Lower leg skin (tissue), 4 donors: Measurements from ENCODE around the gene SERBP1. TPM values are rescaled to one million over a fixed set of nuclear protein-coding genes. Genes with fewer than 3 reads are reported as not detected.
"Not testable (repeated sequence)": the region's sequence is repeated elsewhere in the genome, so short reads cannot be mapped to it uniquely, and the experiment has no call there.

Experiments used
- DNase-seq, 2 donors: peaks; one replicate each; pipeline ENCODE4 v3.0.0-alpha.2; 2019; ENCODE audit warnings: low spot score in 2 of 2
- H3K4me3 ChIP-seq: fragments of 200-600 bp; sonication (generic); 2 replicates; pipeline ENCODE4 v1.5.1; 2017; ENCODE audit warnings: mild to moderate bottlenecking, low read depth; ENCODE audit not compliant: poor library complexity, severe bottlenecking
- POLR2A ChIP-seq, 2 donors: fragments of 450-650 bp; IDR thresholded peaks; one replicate each; pipeline ENCODE4 v1.6.1; 2016 to 2017; ENCODE audit warnings: antibody characterized with exemption in 2 of 2, mild to moderate bottlenecking in 1 of 2, moderate library complexity in 1 of 2
- WGBS, 2 donors: methylation state at CpG; one replicate each; pipeline ENCODE4 v1.1.5; 2018; 5-methylcytosine and 5-hydroxymethylcytosine counted together
- intact Hi-C: fragments of 100-400 bp; cut with DNase I; formaldehyde crosslinking; loops from one replicate; pipeline ENCODE4 v1.15.0; 2023; ENCODE audit warnings: low total_unique reads
- total RNA-seq, 4 donors: library from RNA; depleted of rRNA; stranded (reverse); fragments of >200 nt; gene quantifications; one replicate each; pipeline ENCODE4 v1.1.0, GENCODE V29; 2016
- TF ChIP-seq, protein P1 (sequence below), 3 donors: fragments of 450-650 bp; IDR thresholded peaks; one replicate each; pipeline ENCODE4 v1.5.1; 2016; ENCODE audit warnings: antibody characterized with exemption in 3 of 3, mild to moderate bottlenecking in 3 of 3, moderate library complexity in 2 of 3

The SERBP1 gene
- total RNA-seq, 4 donors from 2014 or later = 232 to 292 (median 273) TPM

DNA sequence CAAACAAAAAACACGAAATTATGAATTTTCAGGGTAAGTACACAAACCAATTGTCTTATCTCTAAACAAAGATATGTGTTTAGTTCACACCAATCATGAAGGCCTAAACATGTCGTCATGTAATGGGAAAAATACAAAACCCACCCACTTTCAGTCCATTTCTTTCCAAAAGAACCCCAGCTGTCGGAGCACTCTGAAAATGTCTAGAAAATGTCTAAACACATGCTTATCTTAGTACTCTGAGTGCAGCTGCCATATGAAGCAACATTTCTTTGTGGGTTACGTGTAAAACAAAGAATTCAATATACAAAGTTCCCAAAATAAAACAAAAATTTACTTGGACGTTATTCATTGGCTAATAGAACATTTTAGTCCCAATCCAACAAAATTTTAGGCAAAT, 22.7 kb downstream of the SERBP1 start:
- WGBS, 2 donors = 88 to 91% methylated on average over 5 of the region's 5 CpGs

DNA sequence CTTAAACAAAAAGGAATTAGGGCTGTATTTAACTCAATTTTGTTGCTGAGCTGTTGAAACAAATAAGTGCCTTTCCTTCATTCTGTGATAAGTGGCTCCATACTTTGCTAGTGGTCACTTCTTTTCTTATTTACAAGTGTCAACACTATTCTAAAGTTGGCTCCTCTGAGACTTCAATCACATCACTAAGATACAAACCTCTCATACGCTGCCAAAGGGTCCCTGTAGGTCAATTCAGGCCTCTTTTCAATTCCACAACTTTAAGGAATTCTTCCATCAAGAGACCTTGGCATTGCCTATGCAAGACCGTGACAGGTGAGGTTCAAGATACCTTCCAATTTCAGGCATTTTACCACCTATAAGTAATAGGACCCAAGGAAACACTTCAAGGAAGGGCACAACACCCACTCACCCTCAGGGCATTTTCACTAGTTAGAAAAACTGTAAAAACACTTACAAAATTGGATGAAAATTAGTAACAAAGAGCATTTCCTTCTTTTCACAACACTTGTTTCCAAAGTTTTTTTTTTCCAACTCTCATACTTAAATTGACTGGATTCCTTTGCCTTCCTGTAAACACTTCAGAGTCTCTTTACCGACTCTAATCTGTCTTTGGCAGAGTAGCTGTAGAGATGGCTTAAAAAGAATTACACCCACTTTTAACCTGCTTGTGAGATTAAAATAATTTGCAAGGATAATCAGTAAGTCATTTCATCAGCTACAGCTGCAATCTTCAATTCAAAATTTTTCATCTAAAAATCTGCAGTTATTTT, 24.5 kb downstream of the SERBP1 start:
- TF ChIP-seq, protein P1, sequence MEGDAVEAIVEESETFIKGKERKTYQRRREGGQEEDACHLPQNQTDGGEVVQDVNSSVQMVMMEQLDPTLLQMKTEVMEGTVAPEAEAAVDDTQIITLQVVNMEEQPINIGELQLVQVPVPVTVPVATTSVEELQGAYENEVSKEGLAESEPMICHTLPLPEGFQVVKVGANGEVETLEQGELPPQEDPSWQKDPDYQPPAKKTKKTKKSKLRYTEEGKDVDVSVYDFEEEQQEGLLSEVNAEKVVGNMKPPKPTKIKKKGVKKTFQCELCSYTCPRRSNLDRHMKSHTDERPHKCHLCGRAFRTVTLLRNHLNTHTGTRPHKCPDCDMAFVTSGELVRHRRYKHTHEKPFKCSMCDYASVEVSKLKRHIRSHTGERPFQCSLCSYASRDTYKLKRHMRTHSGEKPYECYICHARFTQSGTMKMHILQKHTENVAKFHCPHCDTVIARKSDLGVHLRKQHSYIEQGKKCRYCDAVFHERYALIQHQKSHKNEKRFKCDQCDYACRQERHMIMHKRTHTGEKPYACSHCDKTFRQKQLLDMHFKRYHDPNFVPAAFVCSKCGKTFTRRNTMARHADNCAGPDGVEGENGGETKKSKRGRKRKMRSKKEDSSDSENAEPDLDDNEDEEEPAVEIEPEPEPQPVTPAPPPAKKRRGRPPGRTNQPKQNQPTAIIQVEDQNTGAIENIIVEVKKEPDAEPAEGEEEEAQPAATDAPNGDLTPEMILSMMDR (IDR thresholded peaks at IDR 0.05) = no peak
- TF ChIP-seq POLR2A (IDR thresholded peaks at IDR 0.05) = no peak
- 51 to 53% methylated on average over 3 of the region's 3 CpGs for WGBS, 2 donors
- DNase-seq = no peak
- intact Hi-C loops = no loop called here
- H3K4me3 ChIP-seq = no peak overlapping the region

More for the DNA sequence above, 22.7 kb downstream of the SERBP1 start:
- H3K4me3 ChIP-seq = no peak overlapping the region
- no peak for TF ChIP-seq POLR2A (IDR thresholded peaks at IDR 0.05)
- TF ChIP-seq, protein P1 (IDR thresholded peaks at IDR 0.05) = no peak
- DNase-seq = no peak
- intact Hi-C loops = no loop called here

DNA sequence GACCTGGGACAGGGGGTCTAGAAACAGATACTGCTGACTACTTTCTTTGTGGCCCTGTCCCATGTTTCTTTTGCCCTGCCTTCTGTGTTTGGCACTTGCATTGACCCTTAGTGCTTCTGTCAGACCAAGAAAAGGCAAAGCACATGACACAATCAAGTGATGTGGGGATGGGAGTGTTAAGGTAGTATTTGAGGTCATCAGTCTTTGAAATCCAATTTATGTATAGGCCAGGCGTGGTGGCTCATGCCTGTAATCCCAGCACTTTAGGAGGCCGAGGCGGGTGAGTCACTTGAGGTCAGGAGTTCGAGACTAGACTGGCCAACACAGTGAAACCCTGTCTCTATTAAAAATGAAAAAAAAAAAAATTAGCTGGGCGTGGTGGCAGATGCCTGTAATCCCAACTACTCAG, 26.0 kb downstream of the SERBP1 start:
- 72 to 80% methylated on average over 5 of the region's 5 CpGs for whole genome bisulfite sequencing, 2 donors
- DNase-seq = no peak
- no peak overlapping the region for H3K4me3 ChIP-seq
- intact Hi-C loops = no loop called here
- TF ChIP-seq, protein P1 (IDR thresholded peaks at IDR 0.05) = no peak
- TF ChIP-seq POLR2A (IDR thresholded peaks at IDR 0.05) = no peak

DNA sequence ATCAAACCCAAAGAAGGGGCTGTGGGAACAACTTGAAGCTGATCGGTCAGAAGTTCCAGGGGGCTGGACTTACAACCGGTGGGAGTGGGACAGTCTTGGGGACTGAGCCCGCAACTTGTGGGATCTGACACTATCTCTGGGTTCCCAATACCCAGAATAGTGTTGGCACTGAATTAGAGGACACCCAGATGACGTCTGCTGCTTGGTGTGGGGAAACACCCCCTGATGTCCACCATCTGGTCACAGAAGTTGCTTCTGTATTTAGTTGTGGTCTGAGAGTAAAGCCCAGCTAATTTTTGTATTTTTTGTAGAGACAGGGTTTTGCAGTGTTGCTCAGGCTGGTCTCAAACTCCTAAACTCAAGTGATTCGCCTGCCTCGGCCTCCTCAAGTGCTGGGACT, 28.8 kb downstream of the SERBP1 start:
- DNase-seq = no peak
- intact Hi-C loops = no loop called here
- TF ChIP-seq, protein P1 (IDR thresholded peaks at IDR 0.05) = no peak
- no peak for TF ChIP-seq POLR2A (IDR thresholded peaks at IDR 0.05)
- 88 to 89% methylated on average over 6 of the region's 6 CpGs for WGBS, 2 donors
- H3K4me3 ChIP-seq = no peak overlapping the region

DNA sequence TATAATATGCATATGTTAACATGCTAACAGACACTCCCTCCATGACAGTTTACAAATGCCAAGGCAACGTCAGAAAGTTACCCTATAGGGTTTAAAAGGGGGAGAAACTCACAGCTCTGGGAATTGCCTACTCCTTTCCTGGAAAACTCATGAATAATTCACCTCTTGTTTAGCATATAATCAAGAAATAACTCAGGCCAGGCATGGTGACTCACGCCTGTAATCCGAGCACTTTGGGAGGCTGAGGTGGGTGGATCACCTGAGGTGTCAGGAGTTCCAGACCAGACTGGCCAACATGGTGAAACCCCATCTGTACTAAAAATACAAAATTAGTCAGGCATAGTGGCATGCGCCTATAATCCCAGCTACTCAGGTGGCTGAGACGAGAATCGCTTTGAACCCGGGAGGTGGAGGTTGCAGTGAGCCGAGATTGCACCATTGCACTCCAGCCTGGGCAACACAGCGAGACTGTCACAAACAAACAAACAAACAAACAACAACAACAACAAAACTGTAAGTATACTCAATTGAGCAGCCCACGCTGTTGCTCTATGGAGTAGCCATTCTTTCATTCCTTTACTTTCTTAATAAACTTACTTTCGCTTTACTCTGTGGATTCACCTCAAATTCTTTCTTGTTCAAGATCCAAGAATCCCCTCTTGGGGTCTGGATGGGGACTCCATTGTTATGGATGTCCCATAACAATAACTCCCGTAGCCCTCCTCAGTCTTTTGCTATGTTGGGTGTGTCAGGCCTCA, 30.0 kb downstream of the SERBP1 start:
- DNase-seq, H3K4me3 ChIP-seq, intact Hi-C loops: not testable (repeated sequence)
- 80 to 85% methylated on average over 12 of the region's 12 CpGs for WGBS, 2 donors

DNA sequence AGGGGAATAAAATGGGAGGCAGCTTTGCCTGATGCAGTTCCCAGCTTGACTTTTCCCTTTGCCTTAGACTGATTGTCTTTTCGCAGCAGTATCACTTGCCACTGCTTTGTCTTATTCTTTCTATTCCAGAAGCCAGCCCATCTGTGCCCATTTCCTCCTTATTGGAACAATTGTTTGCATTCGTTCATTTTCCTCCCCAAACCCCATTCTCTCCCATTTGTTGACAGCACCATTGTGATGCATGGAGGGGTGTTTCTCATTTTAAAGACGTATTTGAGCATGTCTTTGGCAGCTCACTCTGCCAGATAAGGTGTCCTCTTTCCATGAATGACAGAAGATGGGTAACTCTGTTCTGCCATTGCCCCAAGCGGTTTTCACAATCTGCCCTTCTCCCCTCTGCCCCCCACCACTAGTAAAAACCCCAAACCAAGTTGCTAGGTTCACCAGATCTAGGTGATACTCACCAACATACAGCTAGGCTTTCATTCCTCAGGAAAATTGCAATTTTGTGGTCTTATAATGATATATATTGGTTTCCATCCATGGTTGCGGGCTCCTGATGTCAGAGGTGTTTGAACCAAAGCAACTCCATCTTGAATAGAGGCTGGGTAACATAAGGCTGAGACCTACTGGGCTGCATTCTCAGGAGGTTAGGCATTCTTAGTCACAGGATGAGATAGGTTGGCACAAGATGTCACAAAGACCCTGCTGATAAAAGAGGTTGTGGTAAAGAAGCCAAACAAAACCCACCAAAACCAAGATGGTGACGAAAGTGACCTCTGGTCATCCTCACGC, 30.8 kb downstream of the SERBP1 start:
- DNase-seq = no peak
- H3K4me3 ChIP-seq = no peak overlapping the region
- intact Hi-C loops = no loop called here
- WGBS, 2 donors = 83 to 88% methylated on average over 7 of the region's 7 CpGs
- TF ChIP-seq, protein P1 (IDR thresholded peaks at IDR 0.05) = no peak
- TF ChIP-seq POLR2A (IDR thresholded peaks at IDR 0.05) = no peak
